ENCODE results near the gene C1orf232. TPM values are rescaled to one million over a fixed set of nuclear protein-coding genes. Genes with fewer than 3 reads are reported as not detected.

The C1orf232 gene
- total RNA-seq, 1 experiment from 2014 or later, result not detected

DNA sequence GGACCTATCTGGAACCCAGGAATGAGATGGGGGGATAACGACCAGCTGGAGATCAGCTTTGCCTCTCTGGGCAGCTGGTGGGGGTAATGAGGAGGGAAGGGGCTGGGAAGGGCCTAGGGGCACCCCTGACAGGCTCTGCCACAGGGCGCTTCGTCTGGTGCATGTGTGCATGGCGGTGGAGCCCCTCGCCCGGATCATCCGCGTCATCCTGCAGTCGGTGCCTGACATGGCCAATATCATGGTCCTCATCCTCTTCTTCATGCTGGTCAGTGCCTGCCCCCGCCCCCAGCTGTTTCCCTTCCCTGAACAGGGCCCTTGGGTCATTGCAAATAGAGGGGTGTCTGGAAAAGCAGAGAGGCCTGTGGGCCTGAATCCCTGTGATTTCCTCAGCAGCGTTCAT lies 29.1 kb upstream of the C1orf232 start:
- H3K27me3 ChIP-seq (ENCODE audit: insufficient read depth, low read length), result no peaks in the 10 kb centered on the region

More for the DNA sequence above, 29.1 kb upstream of the C1orf232 start:
- no peak overlapping the region for H3T11ph ChIP-seq (ENCODE audit: low read length)
- H3K14ac ChIP-seq (ENCODE audit: insufficient read depth, low read length), result no peak overlapping the region
- H3K79me2 ChIP-seq (ENCODE audit: insufficient read depth, low read length), result no peaks in the 10 kb centered on the region
- H4K20me1 ChIP-seq (ENCODE audit: control insufficient read depth, insufficient read depth, insufficient read length), result no peaks in the 10 kb centered on the region
- no peak overlapping the region for H2BK120ac ChIP-seq (ENCODE audit: low read depth, low read length, poor library complexity, severe bottlenecking)
- no peak overlapping the region for H3K23ac ChIP-seq (ENCODE audit: insufficient read length, low read depth, low read length)
- H4K8ac ChIP-seq (replicated peaks; ENCODE audit: insufficient read length, low read depth, low read length), result no peak overlapping the region
- no peak overlapping the region for H2BK20ac ChIP-seq (ENCODE audit: low read depth, low read length, poor library complexity, severe bottlenecking)
- TF ChIP-seq, protein P1, sequence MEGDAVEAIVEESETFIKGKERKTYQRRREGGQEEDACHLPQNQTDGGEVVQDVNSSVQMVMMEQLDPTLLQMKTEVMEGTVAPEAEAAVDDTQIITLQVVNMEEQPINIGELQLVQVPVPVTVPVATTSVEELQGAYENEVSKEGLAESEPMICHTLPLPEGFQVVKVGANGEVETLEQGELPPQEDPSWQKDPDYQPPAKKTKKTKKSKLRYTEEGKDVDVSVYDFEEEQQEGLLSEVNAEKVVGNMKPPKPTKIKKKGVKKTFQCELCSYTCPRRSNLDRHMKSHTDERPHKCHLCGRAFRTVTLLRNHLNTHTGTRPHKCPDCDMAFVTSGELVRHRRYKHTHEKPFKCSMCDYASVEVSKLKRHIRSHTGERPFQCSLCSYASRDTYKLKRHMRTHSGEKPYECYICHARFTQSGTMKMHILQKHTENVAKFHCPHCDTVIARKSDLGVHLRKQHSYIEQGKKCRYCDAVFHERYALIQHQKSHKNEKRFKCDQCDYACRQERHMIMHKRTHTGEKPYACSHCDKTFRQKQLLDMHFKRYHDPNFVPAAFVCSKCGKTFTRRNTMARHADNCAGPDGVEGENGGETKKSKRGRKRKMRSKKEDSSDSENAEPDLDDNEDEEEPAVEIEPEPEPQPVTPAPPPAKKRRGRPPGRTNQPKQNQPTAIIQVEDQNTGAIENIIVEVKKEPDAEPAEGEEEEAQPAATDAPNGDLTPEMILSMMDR (conservative IDR thresholded peaks at IDR 0.05), result no peak
- no peak overlapping the region for H2AFZ ChIP-seq (ENCODE audit: low read length)
- no peak overlapping the region for H3K9ac ChIP-seq (ENCODE audit: extremely low read depth, insufficient read length, low read length)
- Mint-ChIP-seq H3K9me3 (no peaks in the 10 kb centered on the region), H3K4me1 (peaks cover 22 to 28% of the 10 kb centered on the region in 2 experiments), H3K36me3 (ENCODE audit: insufficient read depth in 1 of 3, low read depth in 3 of 3) (no peaks in the 10 kb centered on the region), H3K4me3 (no peak overlapping the region), H3K27ac (no peak overlapping the region), H3K27me3 (ENCODE audit: low read depth) (peaks cover 13% of the 10 kb centered on the region)
- H3K18ac ChIP-seq (ENCODE audit: insufficient read length, low read depth, low read length), result no peak overlapping the region
- no peak overlapping the region for H2BK15ac ChIP-seq (ENCODE audit: low read depth, low read length)
- H3K4ac ChIP-seq (ENCODE audit: low read depth, low read length), result no peak overlapping the region
- no peaks in the 10 kb centered on the region for H3K79me1 ChIP-seq (ENCODE audit: insufficient read depth, low read depth, low read length, poor library complexity, severe bottlenecking)
- no peak overlapping the region for H3K4me2 ChIP-seq (ENCODE audit: insufficient read depth, insufficient read length, low read length)
- WGBS (ENCODE audit: extremely low coverage, insufficient read length, low lambda C conversion rate), result no CpG with 5 or more reads among the region's 11 CpGs
- H3K23me2 ChIP-seq (ENCODE audit: insufficient read length, low read depth, low read length, poor library complexity, severe bottlenecking), result no peaks in the 10 kb centered on the region
- DNase-seq, result no peak
- H3K27ac ChIP-seq (ENCODE audit: insufficient read length, low read depth, low read length), result no peak overlapping the region
- H2AK5ac ChIP-seq (ENCODE audit: insufficient read length, low read length), result no peak overlapping the region
- no peak overlapping the region for H4K91ac ChIP-seq (ENCODE audit: insufficient read length, low read depth, low read length)
- no peak overlapping the region for H4K5ac ChIP-seq (ENCODE audit: insufficient read length, low read depth, low read length)
- H3K56ac ChIP-seq (ENCODE audit: insufficient read length, low read depth, low read length), result no peak overlapping the region
- H2BK5ac ChIP-seq (ENCODE audit: insufficient read length, low read length), result no peak overlapping the region
- H3K4me1 ChIP-seq (ENCODE audit: insufficient read depth, low read length), result no peaks in the 10 kb centered on the region
- no peaks in the 10 kb centered on the region for H3K9me3 ChIP-seq (ENCODE audit: control insufficient read depth, low read depth, low read length)
- no peak overlapping the region for H2BK12ac ChIP-seq (ENCODE audit: insufficient read length, low read depth, low read length)

Data from H9 (cell line).